HUES64 (cell line): Measurements from ENCODE around the gene OBSCN.

ENCODE experiments used
- H3K27ac ChIP-seq: 2 replicates; pipeline ENCODE4 v1.7.0; 2013; ENCODE audit warnings: low read depth, low read length, inconsistent platforms
- H3K27me3 ChIP-seq: 2 replicates; pipeline ENCODE4 v1.6.1; 2013; ENCODE audit warnings: mild to moderate bottlenecking, low read length; ENCODE audit not compliant: insufficient read depth
- H3K36me3 ChIP-seq: 2 replicates; pipeline ENCODE4 v1.6.1; 2013; ENCODE audit warnings: mild to moderate bottlenecking, low read length; ENCODE audit not compliant: insufficient read depth
- H3K4me1 ChIP-seq: 2 replicates; pipeline ENCODE4 v1.6.1; 2013; ENCODE audit warnings: mild to moderate bottlenecking, low read length, moderate library complexity; ENCODE audit not compliant: insufficient read depth
- H3K4me3 ChIP-seq: 2 replicates; pipeline ENCODE4 v1.5.1; 2013; ENCODE audit warnings: mild to moderate bottlenecking, low read length, moderate library complexity
- H3K9ac ChIP-seq: 2 replicates; pipeline ENCODE4 v1.6.1; 2013; ENCODE audit warnings: mild to moderate bottlenecking, low read depth, low read length
- H3K9me3 ChIP-seq: 2 replicates; pipeline ENCODE4 v1.6.1; 2013; ENCODE audit warnings: low read depth, low read length; ENCODE audit not compliant: insufficient read depth
- WGBS: fragments of 150-250, 120-280 bp; methylation state at CpG from one replicate; pipeline ENCODE4 v1.1.7; 2013; ENCODE audit warnings: missing lambda C conversion rate; 5-methylcytosine and 5-hydroxymethylcytosine counted together

OBSCN gene

DNA sequence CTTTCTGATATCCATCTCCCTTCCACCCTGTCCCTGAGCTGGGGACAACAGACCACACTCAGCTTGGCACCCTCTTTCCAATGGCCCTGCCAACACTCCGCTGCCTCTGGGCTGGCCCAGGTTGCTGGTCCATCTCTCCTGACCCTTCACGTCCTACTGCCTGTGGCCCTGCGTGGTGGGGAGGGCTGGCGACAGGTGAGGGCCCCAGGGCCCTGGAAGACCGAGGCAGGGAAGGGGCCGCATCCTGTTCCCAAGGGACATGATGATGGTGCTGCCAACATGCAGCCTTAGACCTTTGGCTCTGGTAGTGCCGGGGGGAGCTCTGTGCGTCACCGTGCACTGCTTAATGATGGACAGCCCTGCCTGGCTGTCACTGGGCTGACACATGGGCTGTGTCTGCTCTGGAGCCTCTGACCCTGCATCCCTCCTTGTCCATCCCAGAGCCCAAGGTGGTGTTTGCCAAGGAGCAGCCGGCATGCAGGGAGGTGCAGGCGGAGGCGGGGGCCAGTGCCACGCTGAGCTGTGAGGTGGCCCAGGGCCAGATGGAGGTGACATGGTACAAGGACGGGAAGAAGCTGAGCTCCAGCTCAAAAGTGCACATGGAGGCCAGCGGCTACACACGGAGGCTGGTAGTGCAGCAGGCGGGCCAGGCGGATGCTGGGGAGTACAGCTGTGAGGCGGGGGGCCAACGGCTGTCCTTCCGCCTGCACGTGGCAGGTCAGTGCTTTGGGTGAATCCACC, 65.2 kb downstream of the OBSCN start:
- 96% methylated on average over 22 of the region's 22 CpGs for WGBS
- peaks cover 9% of the 10 kb centered on the region; the same call in 1 of the 2 replicates for H3K27me3 ChIP-seq
- H3K36me3 ChIP-seq: peaks cover 6% of the 10 kb centered on the region; the same call in 1 of the 2 replicates
- no peak overlapping the region for H3K27ac ChIP-seq
- H3K4me3 ChIP-seq: no peak overlapping the region
- H3K4me1 ChIP-seq: no peaks in the 10 kb centered on the region
- no peak overlapping the region for H3K9ac ChIP-seq
- no peaks in the 10 kb centered on the region for H3K9me3 ChIP-seq

DNA sequence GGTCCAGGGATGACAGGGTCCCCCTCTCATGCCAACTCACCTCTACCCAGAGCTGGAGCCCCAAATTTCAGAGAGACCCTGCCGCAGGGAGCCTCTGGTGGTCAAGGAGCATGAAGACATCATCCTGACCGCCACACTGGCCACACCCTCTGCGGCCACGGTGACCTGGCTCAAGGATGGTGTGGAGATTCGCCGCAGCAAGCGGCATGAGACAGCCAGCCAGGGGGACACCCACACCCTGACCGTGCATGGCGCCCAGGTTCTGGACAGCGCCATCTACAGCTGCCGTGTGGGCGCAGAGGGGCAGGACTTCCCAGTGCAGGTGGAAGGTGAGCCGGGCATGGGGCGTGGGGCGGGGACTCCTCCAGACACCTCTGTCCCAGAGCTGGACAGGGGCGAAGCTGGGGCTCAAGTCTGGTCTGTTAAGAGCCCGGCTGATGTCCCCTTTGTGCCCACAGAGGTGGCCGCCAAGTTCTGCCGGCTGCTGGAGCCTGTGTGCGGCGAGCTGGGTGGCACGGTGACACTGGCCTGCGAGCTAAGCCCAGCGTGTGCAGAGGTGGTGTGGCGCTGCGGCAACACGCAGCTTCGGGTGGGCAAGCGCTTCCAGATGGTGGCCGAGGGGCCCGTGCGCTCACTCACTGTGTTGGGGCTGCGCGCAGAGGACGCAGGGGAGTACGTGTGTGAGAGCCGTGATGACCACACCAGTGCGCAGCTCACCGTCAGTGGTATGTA, 66.0 kb downstream of the OBSCN start:
- WGBS: 94% methylated on average over 39 of the region's 39 CpGs
- H3K27ac ChIP-seq: no peak overlapping the region
- no peak overlapping the region for H3K4me3 ChIP-seq
- peaks cover 9% of the 10 kb centered on the region; the same call in 1 of the 2 replicates for H3K36me3 ChIP-seq
- no peaks in the 10 kb centered on the region for H3K4me1 ChIP-seq
- no peaks in the 10 kb centered on the region for H3K9me3 ChIP-seq
- H3K27me3 ChIP-seq: peaks cover 9% of the 10 kb centered on the region; the same call in 1 of the 2 replicates
- no peak overlapping the region for H3K9ac ChIP-seq

DNA sequence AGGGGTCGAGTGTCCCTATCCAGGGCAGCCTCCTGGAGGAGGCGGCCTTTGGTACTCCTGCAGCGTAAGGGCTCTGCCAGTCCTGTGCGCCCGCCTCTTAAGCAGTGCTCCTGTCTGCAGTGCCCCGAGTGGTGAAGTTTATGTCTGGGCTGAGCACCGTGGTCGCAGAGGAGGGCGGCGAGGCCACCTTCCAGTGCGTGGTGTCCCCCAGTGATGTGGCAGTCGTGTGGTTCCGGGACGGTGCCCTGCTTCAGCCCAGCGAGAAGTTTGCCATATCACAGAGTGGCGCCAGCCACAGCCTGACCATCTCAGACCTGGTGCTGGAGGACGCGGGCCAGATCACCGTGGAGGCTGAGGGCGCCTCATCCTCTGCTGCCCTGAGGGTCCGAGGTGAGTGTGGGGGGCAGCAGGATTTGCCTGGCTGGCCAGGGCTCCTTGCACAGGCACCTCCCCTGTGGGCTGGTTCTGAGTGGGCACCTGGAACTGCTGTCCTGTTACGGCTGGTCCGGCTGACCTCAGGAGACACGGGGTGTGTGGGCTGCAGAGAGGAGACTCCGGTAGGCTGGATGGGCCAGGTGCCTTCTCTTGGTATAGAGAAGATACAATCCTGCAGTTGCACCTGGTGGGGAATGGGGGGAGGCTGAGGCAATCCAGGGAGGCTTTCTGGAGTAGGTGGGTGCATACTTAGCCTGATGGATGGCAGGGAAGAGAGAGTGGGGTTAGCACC, 66.8 kb downstream of the OBSCN start:
- H3K27ac ChIP-seq: no peak overlapping the region
- H3K27me3 ChIP-seq: peaks cover 9% of the 10 kb centered on the region; the same call in 1 of the 2 replicates
- no peaks in the 10 kb centered on the region for H3K9me3 ChIP-seq
- peak overlapping the region; percentile 74; the same call in 1 of the 2 replicates for H3K4me3 ChIP-seq
- H3K4me1 ChIP-seq: no peaks in the 10 kb centered on the region
- H3K36me3 ChIP-seq: peaks cover 12% of the 10 kb centered on the region
- 93% methylated on average over 25 of the region's 25 CpGs for WGBS
- no peak overlapping the region for H3K9ac ChIP-seq

DNA sequence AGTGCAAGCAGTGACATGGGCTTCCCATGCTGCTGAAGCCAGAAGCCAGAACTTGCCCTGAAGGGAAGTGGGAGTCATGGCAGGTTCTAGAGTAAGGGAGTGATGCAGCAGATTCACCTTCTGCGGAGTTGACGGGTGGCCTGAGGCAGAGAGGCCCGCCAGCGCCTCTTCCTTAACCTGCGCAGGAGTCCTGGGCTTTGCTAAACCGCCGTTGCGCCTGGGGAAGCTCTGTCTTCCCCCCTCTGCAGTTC, 67.3 kb downstream of the OBSCN start:
- Histone ChIP-seq H3K27me3 (peaks cover 9% of the 10 kb centered on the region; the same call in 1 of the 2 replicates), H3K4me1 (no peaks in the 10 kb centered on the region), H3K4me3 (peak overlapping the region; percentile 74), H3K36me3 (peaks cover 16% of the 10 kb centered on the region), H3K9me3 (no peaks in the 10 kb centered on the region), H3K27ac (no peak overlapping the region), H3K9ac (peak overlapping the region; percentile 76)
- 59% methylated on average over 8 of the region's 8 CpGs for WGBS

DNA sequence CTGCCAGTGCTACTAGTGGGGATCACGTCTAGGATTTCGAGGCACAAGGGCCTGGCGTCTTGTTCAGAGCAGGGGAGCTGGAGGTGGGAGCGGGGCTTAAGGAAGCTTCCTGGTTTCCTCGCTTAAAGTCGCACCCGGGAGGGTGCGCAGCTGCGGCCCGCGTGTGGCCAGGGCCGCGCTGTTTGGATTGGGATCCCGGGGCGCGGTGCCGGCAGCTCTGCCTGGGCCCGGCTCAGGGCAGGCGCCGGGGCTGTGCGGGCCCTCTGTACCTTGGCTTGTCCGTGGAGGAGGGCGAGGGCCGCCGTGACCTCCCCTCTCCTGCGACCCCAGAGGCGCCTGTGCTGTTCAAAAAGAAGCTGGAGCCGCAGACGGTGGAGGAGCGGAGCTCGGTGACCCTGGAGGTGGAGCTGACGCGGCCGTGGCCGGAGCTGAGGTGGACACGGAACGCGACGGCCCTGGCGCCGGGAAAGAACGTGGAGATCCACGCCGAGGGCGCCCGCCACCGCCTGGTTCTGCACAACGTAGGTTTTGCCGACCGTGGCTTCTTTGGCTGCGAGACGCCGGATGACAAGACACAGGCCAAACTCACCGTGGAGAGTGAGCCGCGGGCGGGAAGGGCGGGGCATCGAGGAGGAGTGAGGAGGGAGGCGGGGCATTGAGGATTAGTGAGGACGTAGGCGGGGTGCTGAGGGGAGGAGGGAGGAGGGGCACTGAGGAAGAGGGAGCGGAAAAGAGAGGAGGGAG, 67.8 kb downstream of the OBSCN start:
- H3K36me3 ChIP-seq: peaks cover 21% of the 10 kb centered on the region
- peak overlapping the region; percentile 74 for H3K4me3 ChIP-seq
- 3% methylated on average over 63 of the region's 63 CpGs for WGBS
- H3K27ac ChIP-seq: no peak overlapping the region
- no peaks in the 10 kb centered on the region for H3K9me3 ChIP-seq
- no peaks in the 10 kb centered on the region for H3K4me1 ChIP-seq
- H3K9ac ChIP-seq: peak overlapping the region; percentile 76
- H3K27me3 ChIP-seq: peaks cover 9% of the 10 kb centered on the region; the same call in 1 of the 2 replicates

DNA sequence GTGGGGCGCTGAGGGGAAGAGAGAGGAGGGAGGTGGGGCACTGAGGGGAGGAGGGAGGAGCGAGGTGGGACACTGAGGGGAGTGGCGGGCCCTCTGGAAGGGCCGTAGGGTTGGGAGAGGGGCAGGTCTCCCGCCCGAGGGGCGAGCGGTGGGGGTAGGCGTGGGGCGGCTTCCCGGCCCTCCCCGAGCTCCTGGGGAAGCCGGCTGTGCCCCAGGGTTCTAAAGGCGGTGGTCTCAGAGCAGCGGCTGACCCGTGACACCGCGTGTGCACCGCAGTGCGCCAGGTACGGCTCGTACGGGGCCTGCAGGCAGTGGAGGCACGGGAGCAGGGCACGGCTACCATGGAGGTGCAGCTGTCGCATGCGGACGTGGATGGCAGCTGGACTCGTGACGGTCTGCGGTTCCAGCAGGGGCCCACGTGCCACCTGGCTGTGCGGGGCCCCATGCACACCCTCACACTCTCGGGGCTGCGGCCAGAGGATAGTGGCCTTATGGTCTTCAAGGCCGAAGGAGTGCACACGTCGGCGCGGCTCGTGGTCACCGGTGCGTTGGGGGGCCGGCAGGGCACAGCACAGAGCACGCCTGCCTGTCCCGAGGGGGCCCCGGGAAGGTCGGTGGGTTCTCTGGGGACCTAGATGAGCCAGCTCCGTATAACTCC, 68.5 kb downstream of the OBSCN start:
- peak overlapping the region; percentile 50 for H3K9ac ChIP-seq
- H3K27me3 ChIP-seq: peaks cover 9% of the 10 kb centered on the region; the same call in 1 of the 2 replicates
- WGBS: 48% methylated on average over 49 of the region's 49 CpGs
- H3K36me3 ChIP-seq: peaks cover 28% of the 10 kb centered on the region
- no peaks in the 10 kb centered on the region for H3K9me3 ChIP-seq
- H3K4me3 ChIP-seq: peak overlapping the region; percentile 74
- H3K4me1 ChIP-seq: no peaks in the 10 kb centered on the region
- no peak overlapping the region for H3K27ac ChIP-seq

DNA sequence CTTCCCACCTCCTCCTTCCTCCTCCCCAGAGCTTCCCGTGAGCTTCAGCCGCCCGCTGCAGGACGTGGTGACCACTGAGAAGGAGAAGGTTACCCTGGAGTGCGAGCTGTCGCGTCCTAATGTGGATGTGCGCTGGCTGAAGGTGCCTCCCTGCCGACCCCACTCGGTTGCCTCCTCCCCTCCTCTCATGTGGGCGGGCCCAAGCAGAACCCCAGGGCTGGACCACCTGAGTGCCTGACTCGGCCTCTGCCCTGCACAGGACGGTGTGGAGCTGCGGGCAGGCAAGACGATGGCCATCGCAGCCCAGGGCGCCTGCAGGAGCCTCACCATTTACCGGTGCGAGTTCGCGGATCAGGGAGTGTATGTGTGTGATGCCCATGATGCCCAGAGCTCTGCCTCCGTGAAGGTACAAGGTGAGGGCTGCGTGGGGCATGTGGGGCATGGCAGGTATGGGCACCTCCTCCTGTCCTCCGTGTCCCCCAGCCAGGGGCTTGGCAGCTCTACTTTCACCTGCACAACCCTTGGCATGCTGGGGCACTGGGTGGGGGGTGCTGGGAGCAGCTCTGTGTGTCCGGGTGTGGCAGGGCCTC, 69.2 kb downstream of the OBSCN start:
- Histone ChIP-seq H3K4me1 (no peaks in the 10 kb centered on the region), H3K27me3 (peaks cover 9% of the 10 kb centered on the region; the same call in 1 of the 2 replicates), H3K4me3 (no peak overlapping the region; the same call in 1 of the 2 replicates), H3K27ac (no peak overlapping the region), H3K9me3 (no peaks in the 10 kb centered on the region), H3K9ac (no peak overlapping the region), H3K36me3 (peaks cover 35% of the 10 kb centered on the region)
- WGBS: 91% methylated on average over 25 of the region's 25 CpGs

DNA sequence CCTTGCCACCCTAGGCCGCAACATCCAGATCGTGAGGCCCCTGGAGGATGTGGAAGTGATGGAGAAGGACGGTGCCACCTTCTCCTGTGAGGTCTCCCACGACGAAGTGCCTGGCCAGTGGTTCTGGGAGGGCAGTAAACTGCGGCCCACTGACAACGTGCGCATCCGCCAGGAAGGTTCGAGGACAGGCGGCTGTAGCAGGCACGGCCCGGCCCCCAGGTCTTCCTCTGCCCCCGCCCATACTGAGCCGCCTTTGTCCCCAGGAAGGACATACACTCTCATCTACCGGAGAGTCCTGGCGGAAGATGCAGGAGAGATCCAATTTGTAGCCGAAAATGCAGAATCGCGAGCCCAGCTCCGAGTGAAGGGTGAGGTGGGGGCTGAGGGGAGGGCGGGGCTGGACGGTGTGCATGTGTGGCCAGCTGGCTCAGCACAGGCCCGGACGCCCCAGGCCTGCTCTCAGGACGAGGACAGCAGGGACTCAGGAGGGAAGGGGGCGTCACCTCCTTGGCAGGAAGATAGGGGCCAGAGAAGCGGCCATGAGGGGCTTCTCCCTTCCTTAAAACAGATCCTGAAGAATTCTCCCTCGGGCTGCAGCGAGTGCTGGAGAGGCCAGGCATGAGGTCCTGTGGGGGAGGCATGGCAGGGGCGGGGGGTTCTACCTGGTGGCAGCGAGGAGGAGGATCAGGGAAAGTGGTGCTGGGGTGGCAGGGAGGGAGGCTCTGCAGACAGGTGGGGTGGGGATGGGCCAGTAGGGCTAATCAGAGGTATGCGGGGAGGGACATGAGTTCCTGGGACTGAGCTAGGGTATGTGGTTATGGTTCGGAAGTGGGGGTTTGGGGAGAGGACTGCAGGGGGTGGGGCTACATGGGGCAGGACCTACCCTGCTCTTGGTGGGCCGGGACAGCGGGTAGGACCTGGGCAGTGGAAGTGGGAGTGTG, 69.9 kb downstream of the OBSCN start:
- Histone ChIP-seq H3K4me1 (no peaks in the 10 kb centered on the region), H3K9me3 (no peaks in the 10 kb centered on the region), H3K4me3 (no peak overlapping the region), H3K27me3 (peaks cover 9% of the 10 kb centered on the region; the same call in 1 of the 2 replicates), H3K9ac (no peak overlapping the region), H3K27ac (no peak overlapping the region), H3K36me3 (peaks cover 36% of the 10 kb centered on the region)
- 95% methylated on average over 36 of the region's 36 CpGs for WGBS

DNA sequence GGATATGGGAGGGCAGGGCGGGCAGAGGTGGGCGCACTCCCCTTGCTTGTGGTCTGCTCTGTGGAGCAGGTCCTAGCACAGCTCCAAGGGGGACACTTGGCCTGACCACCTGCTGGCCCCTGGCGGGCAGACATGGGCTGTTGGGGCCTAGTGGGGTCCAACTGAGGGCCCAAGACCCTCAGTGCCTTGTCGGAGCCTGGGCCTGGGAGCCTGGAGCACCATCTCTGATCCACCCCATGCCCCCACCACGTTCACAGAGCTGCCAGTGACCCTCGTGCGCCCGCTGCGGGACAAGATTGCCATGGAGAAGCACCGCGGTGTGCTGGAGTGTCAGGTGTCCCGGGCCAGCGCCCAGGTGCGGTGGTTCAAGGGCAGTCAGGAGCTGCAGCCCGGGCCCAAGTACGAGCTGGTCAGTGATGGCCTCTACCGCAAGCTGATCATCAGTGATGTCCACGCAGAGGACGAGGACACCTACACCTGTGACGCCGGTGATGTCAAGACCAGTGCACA, 70.6 kb downstream of the OBSCN start:
- no peaks in the 10 kb centered on the region for H3K4me1 ChIP-seq
- peaks cover 9% of the 10 kb centered on the region; the same call in 1 of the 2 replicates for H3K27me3 ChIP-seq
- no peak overlapping the region for H3K27ac ChIP-seq
- H3K4me3 ChIP-seq: no peak overlapping the region
- no peaks in the 10 kb centered on the region for H3K9me3 ChIP-seq
- 95% methylated on average over 21 of the region's 21 CpGs for whole genome bisulfite sequencing
- no peak overlapping the region for H3K9ac ChIP-seq
- H3K36me3 ChIP-seq: peaks cover 42% of the 10 kb centered on the region
